A204.1 (cell line): ENCODE measurements around the gene ZNF354B.
A peak's percentile ranks its signal among the peaks of the same experiment; 100 is the strongest.
"Not testable (repeated sequence)": the region's sequence is repeated elsewhere in the genome, so short reads cannot be mapped to it uniquely, and the experiment has no call there.

Experiments
- FAIRE-seq: peaks from 2 replicates; lab custom pipeline; 2012; peaks lifted over from hg19 to GRCh38; lab: Jason Lieb, UNC

Gene ZNF354B

GRCh38 chr5:178859625-178860521 lies at the start of gene ZNF354B:
Gene ZNF354B (plus strand): TSS chr5:178859953. CDS start chr5:178861048, 1,095 bp downstream.
- FAIRE-seq, result peak; percentile 3

GRCh38 chr5:178817506-178817905 lies 42.2 kb upstream of the ZNF354B start:
- no peak for FAIRE-seq

DNA sequence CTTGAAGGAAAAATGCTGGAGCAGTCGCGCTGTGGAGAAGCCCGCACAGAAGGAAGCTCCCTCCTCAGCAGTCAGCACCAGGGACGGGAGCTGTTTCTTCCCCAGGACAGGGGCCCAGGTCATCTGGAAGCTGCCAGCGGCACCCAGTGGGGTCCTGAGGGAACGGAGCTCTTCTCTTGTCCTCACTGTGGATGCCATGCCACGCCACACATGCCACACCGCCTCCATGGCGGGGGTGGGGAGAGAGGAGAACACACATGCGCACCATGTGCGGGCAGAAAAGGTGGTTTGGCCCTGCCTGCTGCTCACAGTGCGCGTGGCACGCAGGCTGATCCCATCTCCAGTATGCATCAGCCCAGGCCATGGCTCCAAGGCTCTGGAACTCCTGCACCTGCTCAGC lies 41.7 kb upstream of the ZNF354B start:
- no peak for FAIRE-seq

GRCh38 chr5:178820001-178820400 lies 39.8 kb upstream of the ZNF354B start:
- no peak for FAIRE-seq

GRCh38 chr5:178825444-178825843 lies 34.3 kb upstream of the ZNF354B start:
- FAIRE-seq, result no peak

DNA sequence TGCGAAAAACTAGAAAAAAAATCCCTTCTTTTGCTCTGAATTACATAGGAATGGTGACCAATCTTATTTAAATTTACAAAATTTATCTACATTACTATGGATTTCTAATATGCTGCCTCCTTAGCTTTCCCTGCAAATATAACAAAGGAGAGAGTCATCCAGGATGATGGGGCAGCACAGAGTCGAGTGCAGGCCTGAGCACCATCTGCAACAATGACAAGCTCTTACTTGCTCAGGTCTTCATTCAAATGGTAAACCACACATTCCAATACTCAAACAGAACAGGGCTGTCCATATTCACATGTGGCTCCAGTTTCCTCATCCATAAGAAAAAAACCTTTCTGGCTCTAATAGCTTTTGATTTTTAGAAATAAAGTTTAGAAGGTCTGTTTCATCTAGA lies 33.5 kb upstream of the ZNF354B start:
- no peak for FAIRE-seq

DNA sequence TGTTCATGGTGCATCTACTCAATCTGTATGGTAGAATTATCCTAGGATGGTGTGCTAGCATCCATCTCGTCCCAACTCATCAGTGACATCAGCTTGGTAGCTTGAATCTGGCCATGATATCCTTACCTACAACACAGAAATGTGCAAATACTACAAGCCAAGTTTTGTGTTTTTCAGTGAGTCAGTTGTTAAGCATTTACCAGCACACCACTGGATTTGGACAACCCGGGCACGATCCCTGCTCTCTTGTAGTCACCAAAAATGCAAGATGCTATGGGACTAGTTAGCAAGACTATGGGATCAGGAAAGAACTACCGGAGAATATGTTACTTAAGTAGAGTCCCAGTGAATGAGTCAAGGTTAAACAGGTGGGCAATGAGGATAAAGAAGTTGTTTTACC lies 32.1 kb upstream of the ZNF354B start:
- FAIRE-seq, result no peak

DNA sequence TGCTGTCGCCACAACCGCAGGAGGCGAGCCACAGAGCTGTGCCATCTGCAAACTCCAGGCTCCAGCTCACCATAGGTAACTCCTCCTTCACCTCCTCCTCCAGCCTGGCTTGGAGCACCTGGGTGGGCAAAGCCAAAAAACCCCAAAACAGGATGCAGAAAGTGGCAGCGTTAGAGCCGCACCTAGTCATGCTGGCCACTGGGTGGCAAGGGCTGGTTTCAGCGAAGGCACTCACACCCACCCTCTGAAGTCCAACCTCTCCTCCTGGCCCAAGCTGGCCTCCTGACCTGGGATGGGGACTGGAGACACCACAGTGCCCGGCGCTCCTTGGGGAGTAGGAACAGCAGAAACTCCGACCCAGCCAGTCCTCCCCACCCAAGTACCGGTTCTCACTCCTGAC lies 28.7 kb upstream of the ZNF354B start:
- FAIRE-seq, result no peak

DNA sequence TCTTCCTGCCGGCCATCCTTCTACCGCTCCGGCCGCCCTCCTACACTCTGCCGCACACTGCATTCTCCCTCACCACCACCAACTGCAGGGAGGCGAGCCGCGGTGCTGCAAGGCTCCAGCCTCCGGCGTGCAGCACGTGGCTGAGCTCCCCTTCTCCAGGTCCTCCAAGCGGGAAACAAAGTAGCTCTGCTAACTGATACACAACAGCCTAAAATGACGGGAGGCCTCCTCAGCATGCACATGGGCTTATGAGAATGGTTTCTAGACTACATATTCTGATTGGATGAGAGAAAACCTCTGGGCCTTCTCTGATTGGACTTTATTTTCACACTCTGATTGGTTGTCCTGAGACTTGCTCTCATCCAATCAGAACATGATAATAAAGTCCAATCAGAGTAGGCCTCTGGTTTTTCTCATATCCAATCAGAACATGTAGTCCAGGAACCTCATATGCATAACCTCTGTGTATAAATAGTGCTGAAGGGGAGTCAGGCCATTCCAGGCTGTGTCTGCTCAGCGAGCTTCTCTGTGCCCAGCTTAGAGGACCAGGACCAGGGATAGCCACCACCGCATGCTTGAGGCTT lies 27.0 kb upstream of the ZNF354B start:
- FAIRE-seq, result no peak

DNA sequence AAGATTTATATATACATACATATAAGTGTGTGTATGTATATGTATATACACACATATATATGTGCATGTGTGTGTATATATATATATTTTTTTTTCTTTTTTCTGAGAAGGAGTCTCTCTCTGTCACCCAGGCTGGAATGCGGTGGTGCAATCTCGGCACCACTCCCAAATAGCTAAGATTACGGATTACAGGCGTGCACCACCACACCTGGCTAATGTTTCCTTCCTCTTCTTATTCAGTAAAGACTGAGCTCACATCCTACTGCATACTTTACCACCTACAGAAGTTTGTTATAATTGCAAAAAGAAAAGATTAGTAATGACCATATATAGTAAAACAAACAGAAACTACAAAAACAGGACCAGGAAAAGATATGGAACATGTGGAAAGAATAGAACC lies 23.1 kb upstream of the ZNF354B start:
- no peak for FAIRE-seq

DNA sequence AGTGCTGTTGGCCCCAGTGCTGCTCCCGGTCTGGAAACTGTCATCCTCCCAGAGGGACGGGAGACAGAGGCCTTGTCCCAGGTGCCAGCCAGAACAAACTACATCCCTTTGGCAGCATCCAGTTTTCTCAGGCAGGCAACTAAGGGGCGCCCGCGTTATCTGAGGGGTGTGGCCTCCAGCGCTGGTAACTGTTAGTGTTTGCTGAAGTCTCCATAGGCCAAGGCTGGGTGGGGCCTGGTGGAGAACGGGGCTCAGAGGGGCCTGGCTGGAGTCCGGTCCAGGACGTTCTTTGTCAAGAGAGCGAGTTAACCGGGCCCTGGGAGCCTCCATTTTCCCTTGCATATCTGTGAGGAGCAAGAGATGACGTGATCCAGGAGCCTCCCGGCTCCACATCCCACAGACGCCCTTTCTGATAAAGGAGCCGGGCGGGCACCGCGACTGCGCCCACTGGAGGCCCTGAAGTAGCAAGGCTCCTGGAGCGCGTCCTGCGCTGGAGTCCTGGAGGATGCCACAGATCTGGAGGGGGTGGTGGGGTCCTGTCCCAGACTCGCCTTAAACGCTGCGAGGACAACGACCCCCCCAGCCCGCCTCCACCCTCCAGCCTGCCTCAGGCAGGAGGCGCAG lies 20.9 kb upstream of the ZNF354B start:
- not testable (repeated sequence) for FAIRE-seq

DNA sequence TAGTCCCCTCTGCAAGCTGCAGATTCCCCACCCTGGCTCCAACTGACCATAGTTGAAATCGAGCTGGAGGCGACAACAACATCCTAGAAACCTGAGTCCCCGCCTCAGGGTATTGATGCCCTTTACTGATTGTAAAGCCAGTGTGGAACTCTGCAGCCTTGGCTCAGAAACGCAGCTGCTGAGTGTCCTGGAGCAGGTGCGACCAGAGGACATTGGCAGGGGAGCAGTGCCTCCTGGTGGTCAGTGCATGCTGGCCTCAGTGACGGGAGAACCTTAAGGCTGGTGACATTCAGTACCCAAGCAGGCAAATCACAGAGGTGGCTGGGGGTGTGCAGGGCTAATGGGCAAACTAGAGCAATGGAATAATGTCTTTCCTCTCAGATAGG lies 20.4 kb upstream of the ZNF354B start:
- FAIRE-seq, result no peak

- not testable (repeated sequence) for FAIRE-seq
Measured at GRCh38 chr5:178840399-178840798, 19.4 kb upstream of the ZNF354B start.

GRCh38 chr5:178849316-178849715 lies 10.4 kb upstream of the ZNF354B start:
- no peak for FAIRE-seq

- FAIRE-seq, result no peak
Measured at GRCh38 chr5:178851951-178852350, 7.8 kb upstream of the ZNF354B start.

- FAIRE-seq, result no peak
Measured at GRCh38 chr5:178854284-178854683, 5.5 kb upstream of the ZNF354B start.

DNA sequence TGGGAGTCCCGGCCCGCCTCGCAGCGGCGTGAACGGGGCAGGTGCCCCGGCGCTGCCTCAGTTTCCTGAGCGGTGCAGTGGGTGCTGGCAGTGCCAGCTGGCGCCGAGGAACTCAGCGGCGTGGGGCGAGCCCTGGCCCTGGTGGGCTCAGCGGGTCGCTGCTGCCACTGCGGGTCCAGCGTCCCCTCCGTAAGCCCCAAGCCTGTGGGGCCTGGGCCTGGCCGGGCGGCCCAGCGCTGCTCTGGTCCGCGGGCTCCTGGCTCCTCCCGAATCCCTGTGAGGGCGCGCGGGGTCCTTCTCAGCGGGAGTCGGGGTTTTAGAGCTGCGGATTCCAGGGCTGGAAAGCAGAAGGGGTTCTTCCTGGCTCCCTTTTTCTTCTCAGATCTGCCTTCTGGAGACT lies 862 bp downstream of the ZNF354B start:
- FAIRE-seq, result not testable (repeated sequence)

GRCh38 chr5:178861627-178862026 lies 1.9 kb downstream of the ZNF354B start:
- no peak for FAIRE-seq

GRCh38 chr5:178866946-178867345 lies 7.2 kb downstream of the ZNF354B start:
- FAIRE-seq, result no peak

- no peak for FAIRE-seq
Measured at GRCh38 chr5:178869577-178869976, 9.8 kb downstream of the ZNF354B start.

GRCh38 chr5:178870411-178870810 lies 10.7 kb downstream of the ZNF354B start:
- FAIRE-seq, result no peak

DNA sequence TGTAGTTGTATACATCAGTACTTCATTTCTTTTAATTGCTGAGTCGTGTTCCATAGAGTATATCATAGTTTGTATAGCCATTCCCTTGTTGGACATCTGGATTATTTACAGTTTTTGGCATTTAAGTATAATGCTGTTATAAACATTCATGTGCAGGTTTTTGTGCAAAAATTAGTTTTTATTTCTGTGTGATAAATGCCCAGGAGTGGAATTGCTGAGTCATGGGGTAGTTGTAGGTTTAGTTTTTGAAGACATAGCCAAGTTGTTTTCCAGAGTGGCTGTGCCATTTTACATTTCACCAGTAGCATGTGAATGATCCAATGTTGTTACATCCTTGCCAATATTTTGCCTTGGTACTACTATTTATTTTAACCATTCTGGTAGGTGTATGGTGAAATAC lies 12.5 kb downstream of the ZNF354B start:
- no peak for FAIRE-seq

- FAIRE-seq, result not testable (repeated sequence)
Measured at GRCh38 chr5:178883115-178883694, 23.5 kb downstream of the ZNF354B start.
